SK-N-SH (cell line): ENCODE data around the gene CAST. TPM values are rescaled to one million over a fixed set of nuclear protein-coding genes. Genes with fewer than 3 reads are reported as not detected.
"Not testable (repeated sequence)": the region's sequence is repeated elsewhere in the genome, so short reads cannot be mapped to it uniquely, and the experiment has no call there.

ENCODE experiments used
- CTCF ChIA-PET: fragments of 300-600, 350-600 bp; formaldehyde crosslinking; extraction: SDS; loops from one replicate; lab custom pipeline; 2021; lab: Yijun Ruan, JAX
- POLR2A ChIA-PET: fragments of 350-600 bp; sonication (Branson Sonifier 250); formaldehyde crosslinking; extraction: SDS; loops from one replicate; lab custom pipeline; 2020; ENCODE audit warnings: antibody characterized with exemption, inconsistent platforms; lab: Yijun Ruan, JAX
- DNase-seq: peaks from one replicate; pipeline ENCODE4 v3.0.0; 2012
- H2AFZ ChIP-seq: fragments of 200-600 bp; sonication (generic); 2 replicates; pipeline ENCODE4 v1.8.1; 2016; ENCODE audit warnings: antibody characterized with exemption, mild to moderate bottlenecking, low read depth
- H3F3A ChIP-seq: fragments of 200-600 bp; sonication (generic); replicated peaks from 2 replicates; pipeline ENCODE3; 2016; ENCODE audit warnings: antibody characterized with exemption, mild to moderate bottlenecking; ENCODE audit not compliant: insufficient read depth
- H3K27ac ChIP-seq, 2 experiments: fragments of 200-500 bp in 1 of 2; fragments of 200-600 bp in 1 of 2; sonication (Bioruptor generic) in 1 of 2; sonication (generic), shearing (Covaris generic) in 1 of 2; 2 replicates each; pipeline versions ENCODE4 v1.5.1 to v1.6.1; 2014 to 2016; ENCODE audit warnings: low read depth in 2 of 2, inconsistent platforms in 1 of 2, low read length in 1 of 2, mild to moderate bottlenecking in 1 of 2, mixed read lengths in 1 of 2
- H3K27me3 ChIP-seq: fragments of 200-600 bp; sonication (generic), shearing (Covaris generic); 2 replicates; pipeline ENCODE4 v1.6.1; 2016; ENCODE audit warnings: mixed run types; ENCODE audit not compliant: insufficient read depth
- H3K36me3 ChIP-seq, 2 experiments: fragments of 200-500 bp in 1 of 2; fragments of 200-600 bp in 1 of 2; sonication (Bioruptor generic) in 1 of 2; sonication (generic) in 1 of 2; replicated peaks in 1 of 2; 2 replicates each; pipeline versions ENCODE3 to v1.5.1; 2014 to 2016; ENCODE audit warnings: low read length in 1 of 2, mild to moderate bottlenecking in 1 of 2; ENCODE audit not compliant: insufficient read depth in 2 of 2, control insufficient read depth in 1 of 2
- H3K4me1 ChIP-seq, 2 experiments: fragments of 200-500 bp in 1 of 2; fragments of 200-600 bp in 1 of 2; sonication (Bioruptor generic) in 1 of 2; sonication (generic), shearing (Covaris generic) in 1 of 2; 2 replicates each; pipeline versions ENCODE4 v1.5.1 to v1.6.1; 2014 to 2016; ENCODE audit warnings: low read depth in 1 of 2, low read length in 1 of 2, mixed run types in 1 of 2; ENCODE audit not compliant: insufficient read depth in 2 of 2, control insufficient read depth in 1 of 2
- H3K4me2 ChIP-seq: fragments of 200-600 bp; sonication (generic), shearing (Covaris generic); 2 replicates; pipeline ENCODE4 v1.6.1; 2017; ENCODE audit warnings: mixed run types
- H3K4me3 ChIP-seq, 2 experiments: fragments of 200-500 bp in 1 of 2; fragments of 200-600 bp in 1 of 2; sonication (Bioruptor generic) in 1 of 2; sonication (generic), shearing (Covaris generic) in 1 of 2; 2 replicates each; pipeline versions ENCODE4 v1.5.1 to v1.8.1; 2014 to 2016; ENCODE audit warnings: low read depth in 2 of 2, inconsistent platforms in 1 of 2, low read length in 1 of 2, mild to moderate bottlenecking in 1 of 2, mixed read lengths in 1 of 2, moderate library complexity in 1 of 2
- H3K79me2 ChIP-seq: fragments of 200-600 bp; sonication (generic); 2 replicates; pipeline ENCODE4 v1.8.1; 2017; ENCODE audit warnings: mild to moderate bottlenecking; ENCODE audit not compliant: insufficient read depth
- H3K9ac ChIP-seq: fragments of 200-600 bp; sonication (generic); 2 replicates; pipeline ENCODE4 v1.6.1; 2017; ENCODE audit warnings: mixed run types
- H3K9me2 ChIP-seq: fragments of 200-600 bp; sonication (generic); 2 replicates; pipeline ENCODE4 v1.6.1; 2017; ENCODE audit warnings: mixed run types
- H3K9me3 ChIP-seq: fragments of 200-600 bp; sonication (generic); 2 replicates; pipeline ENCODE4 v1.6.1; 2017; ENCODE audit warnings: mixed run types, mild to moderate bottlenecking, moderate library complexity
- H4K20me1 ChIP-seq: fragments of 200-600 bp; sonication (generic); 2 replicates; pipeline ENCODE4 v1.6.1; 2017; ENCODE audit warnings: mild to moderate bottlenecking, mixed run types; ENCODE audit not compliant: insufficient read depth
- EP300 ChIP-seq, 2 experiments: IDR thresholded peaks; 2 replicates each; pipeline versions ENCODE4 v1.4.0 to v1.6.1; 2012; ENCODE audit warnings: borderline replicate concordance in 1 of 2, low read depth in 1 of 2, low read length in 1 of 2
- FOXJ3 ChIP-seq: sonication (generic); formaldehyde crosslinking; IDR thresholded peaks from 2 replicates; pipeline ENCODE4 v1.5.1; 2020; ENCODE audit warnings: mild to moderate bottlenecking, missing genetic modification reagents
- NFIC ChIP-seq: IDR thresholded peaks from 2 replicates; pipeline ENCODE4 v1.4.0; 2012; ENCODE audit warnings: borderline replicate concordance
- PBX3 ChIP-seq: IDR thresholded peaks from 2 replicates; pipeline ENCODE4; 2012
- RAD21 ChIP-seq: IDR thresholded peaks from 2 replicates; pipeline ENCODE4 v1.6.1; 2012; ENCODE audit warnings: mild to moderate bottlenecking, low read length
- REST ChIP-seq: IDR thresholded peaks from 2 replicates; pipeline ENCODE4 v1.6.1; 2012; ENCODE audit warnings: mild to moderate bottlenecking, low read depth, low read length, moderate library complexity
- SMC3 ChIP-seq: IDR thresholded peaks from 2 replicates; pipeline ENCODE4 v1.6.1; 2012; ENCODE audit warnings: low read depth, low read length, improper control_type of control experiment
- TAF1 ChIP-seq: IDR thresholded peaks from 2 replicates; pipeline ENCODE4 v1.6.1; 2012; ENCODE audit warnings: low read depth, mild to moderate bottlenecking, low read length, moderate library complexity, borderline replicate concordance
- WGBS: methylation state at CpG from one replicate; pipeline ENCODE4 v1.1.6; 2017; ENCODE audit warnings: low lambda C conversion rate; 5-methylcytosine and 5-hydroxymethylcytosine counted together
- polyA plus RNA-seq, 3 experiments: library from polyadenylated mRNA; depleted of rRNA; stranded (reverse); fragments of >200 nt; gene quantifications; 2 replicates each; pipeline ENCODE4 v1.2.3, GENCODE V29; 2012

Gene CAST
- polyA plus RNA-seq, 1 of the 3 experiments (the other 2 are of a cell fraction), result 82.9 TPM

- TF ChIP-seq REST, result no peak
- no peak for TF ChIP-seq PBX3
- no peak for TF ChIP-seq RAD21
- TF ChIP-seq EP300 (IDR thresholded peaks at IDR 0.05; ENCODE audit: borderline replicate concordance in 1 of 2, low read depth in 1 of 2, low read length in 1 of 2), result no peak
- no peak for TF ChIP-seq SMC3
These were observed 81.6 kb downstream of the CAST start (continued) for GRCh38 chr5:96743805-96744204.

- peaks cover 76 to 94% of the 10 kb centered on the region in 2 experiments for H3K36me3 ChIP-seq
- WGBS, result 97% methylated on average over 5 of the region's 5 CpGs
These were observed 82.0 kb downstream of the CAST start for GRCh38 chr5:96744218-96744617.

GRCh38 chr5:96745025-96745424, 82.8 kb downstream of the CAST start:
- H3K4me2 ChIP-seq, result no peak overlapping the region
- H2AFZ ChIP-seq, result no peak overlapping the region
- no peaks in the 10 kb centered on the region for H4K20me1 ChIP-seq
- no peaks in the 10 kb centered on the region for H3K79me2 ChIP-seq
- H3K27ac ChIP-seq, result no peak overlapping the region
- 98% methylated on average over 5 of the region's 5 CpGs for WGBS
- CTCF ChIA-PET, result interaction anchor here (1.6 to 2.2 kb wide), 3 partner anchors 57 to 419 kb away, joined by 4 to 8 read pairs (median 6); no protein-coding TSS in a partner anchor
- TF ChIP-seq TAF1 (no peak), FOXJ3 (CRISPR knock-in tag) (no peak), NFIC (no peak)
- peaks cover 24% of the 10 kb centered on the region for H3F3A ChIP-seq
- H3K36me3 ChIP-seq, result peaks cover 73 to 93% of the 10 kb centered on the region in 2 experiments
- DNase-seq, result no peak
- H3K9me3 ChIP-seq, result no peaks in the 10 kb centered on the region
- no peak overlapping the region for H3K9ac ChIP-seq
- peaks cover 0 to 14% of the 10 kb centered on the region in 2 experiments; a peak in 1 of 4 replicates for H3K4me1 ChIP-seq
- H3K9me2 ChIP-seq, result no peaks in the 10 kb centered on the region
- POLR2A ChIA-PET, result no interaction called here
- no peak overlapping the region for H3K4me3 ChIP-seq
- no peaks in the 10 kb centered on the region for H3K27me3 ChIP-seq

More at GRCh38 chr5:96744218-96744617, 82.0 kb downstream of the CAST start:
- H3K27me3 ChIP-seq, H4K20me1 ChIP-seq, H2AFZ ChIP-seq, DNase-seq, H3K4me3 ChIP-seq, H3K9me2 ChIP-seq, POLR2A ChIA-PET, H3K9ac ChIP-seq, H3K9me3 ChIP-seq, H3K4me2 ChIP-seq, H3K27ac ChIP-seq, H3K79me2 ChIP-seq: not testable (repeated sequence)
- Histone ChIP-seq H3F3A (peaks cover 21% of the 10 kb centered on the region), H3K4me1 (peaks cover 0 to 14% of the 10 kb centered on the region in 2 experiments; a peak in 1 of 4 replicates)
- CTCF ChIA-PET, result interaction anchor here (1.6 to 3.7 kb wide), 3 partner anchors 8 to 420 kb away, joined by 4 to 22 read pairs (median 8); no protein-coding TSS in a partner anchor
